Adrenal gland (tissue), 12 donors: Measurements from ENCODE around the gene KCNF1. TPM values are rescaled to one million over a fixed set of nuclear protein-coding genes. Genes with fewer than 3 reads are reported as not detected.

ENCODE experiments used
- DNase-seq, 7 donors: peaks; one replicate each; pipeline ENCODE4 v3.0.0-alpha.2; 2019 to 2020
- H3K27ac ChIP-seq, 5 donors: fragments of 200-600 bp; sonication (generic) in 4 of 5; 1 replicate in 3 of 5; 2 replicates in 2 of 5; pipeline versions ENCODE4 v1.5.1 to v1.8.0; 2016 to 2020; ENCODE audit warnings: mild to moderate bottlenecking in 1 of 5
- H3K27me3 ChIP-seq: fragments of 200-600 bp; 2 replicates; pipeline ENCODE4 v1.8.0; 2021
- H3K36me3 ChIP-seq, 2 donors: fragments of 200-600 bp; replicated peaks in 1 of 2; 1 replicate in 1 of 2; 2 replicates in 1 of 2; pipeline versions ENCODE4 v1.5.1 to v1.8.0; 2018 to 2022
- H3K4me1 ChIP-seq, 2 donors: fragments of 200-600 bp; replicated peaks in 1 of 2; 1 replicate in 1 of 2; 2 replicates in 1 of 2; pipeline versions ENCODE4 v1.5.1 to v1.8.0; 2018 to 2021
- H3K4me3 ChIP-seq, 4 donors: fragments of 200-600 bp; sonication (generic) in 3 of 4; one replicate each; pipeline ENCODE4 v1.5.1; 2016 to 2018
- H3K9me3 ChIP-seq, 3 donors: fragments of 200-600 bp; sonication (generic) in 1 of 3; replicated peaks in 1 of 3; 1 replicate in 2 of 3; 2 replicates in 1 of 3; pipeline versions ENCODE4 v1.5.1 to v1.8.0; 2016 to 2021
- POLR2A ChIP-seq, 2 donors: fragments of 450-650 bp; IDR thresholded peaks; one replicate each; pipeline ENCODE4 v1.6.1; 2017; ENCODE audit warnings: antibody characterized with exemption in 2 of 2, mild to moderate bottlenecking in 2 of 2, moderate library complexity in 1 of 2
- WGBS, 4 donors: extraction: QIAGEN DNeasy Blood & Tissue Kit in 2 of 4; methylation state at CpG; one replicate each; pipeline versions ENCODE4 v1.1.5 to v1.1.7; 2013 to 2017; 5-methylcytosine and 5-hydroxymethylcytosine counted together
- intact Hi-C, 2 donors: fragments of 100-400 bp; cut with DNase I; formaldehyde crosslinking; loops; one replicate each; pipeline versions ENCODE4 v1.14.1 to v1.15.0; 2022 to 2023
- polyA plus RNA-seq, 3 donors: library from polyadenylated mRNA; stranded (reverse); fragments of 200-250 nt in 2 of 3; fragments of 350-450 nt in 1 of 3; fragmentation: Illumina TruSeq in 1 of 3; extraction: RNeasy Lipid Tissue Mini Kit (QIAGEN cat#74804) in 1 of 3; gene quantifications; one replicate each; pipeline ENCODE4 v1.2.3, GENCODE V29; 2013 to 2014
- total RNA-seq, 9 donors: library from RNA; depleted of rRNA in 4 of 9; stranded (reverse); fragments of >200 nt in 4 of 9; fragments of 120-200 nt in 1 of 9; fragmentation: NEBNext Ultra II Directional in 1 of 9; extraction: Animal tissue kit (Norgen Biotek cat#: 25700) in 1 of 9; gene quantifications; one replicate each; pipeline versions ENCODE4 v1.1.0 to v1.2.4, GENCODE V29; 2013 to 2023
- TF ChIP-seq, protein P1 (sequence below), 6 experiments: fragments of 450-650 bp in 4 of 6; fragments of 200-600 bp in 2 of 6; sonication (generic) in 1 of 6; IDR thresholded peaks; 1 replicate in 5 of 6; 2 replicates in 1 of 6; pipeline versions ENCODE4 v1.5.1 to v1.8.0; 2016 to 2021; ENCODE audit warnings: antibody characterized with exemption in 6 of 6, mild to moderate bottlenecking in 2 of 6, moderate library complexity in 1 of 6
- donor health status: healthy with polysubstance abuse.
- donor health status: Bipolar disorder and iron deficiency.
- donor health status: DM: yes; HTN: yes; CAD: no.
- donor health status: DM: no; HTN: no; CAD: no.
- donor health status: DM: no; HTN: no; CAD: no.
- donor health status: DM: yes; HTN: yes; CAD: no.

Gene KCNF1
- total and polyA plus RNA-seq, 12 donors = 0.03 to 1.1 (median 0.15) TPM; not detected in 8

- Histone ChIP-seq H3K27ac (no peak overlapping the region), H3K27me3 (no peaks in the 10 kb centered on the region), H3K36me3 (no peaks in the 10 kb centered on the region), H3K4me3 (no peak overlapping the region), H3K9me3 (no peaks in the 10 kb centered on the region), H3K4me1 (no peaks in the 10 kb centered on the region)
- WGBS, 4 donors = 69 to 77% (median 73%) methylated on average over 12 of the region's 12 CpGs
- TF ChIP-seq, protein P1, sequence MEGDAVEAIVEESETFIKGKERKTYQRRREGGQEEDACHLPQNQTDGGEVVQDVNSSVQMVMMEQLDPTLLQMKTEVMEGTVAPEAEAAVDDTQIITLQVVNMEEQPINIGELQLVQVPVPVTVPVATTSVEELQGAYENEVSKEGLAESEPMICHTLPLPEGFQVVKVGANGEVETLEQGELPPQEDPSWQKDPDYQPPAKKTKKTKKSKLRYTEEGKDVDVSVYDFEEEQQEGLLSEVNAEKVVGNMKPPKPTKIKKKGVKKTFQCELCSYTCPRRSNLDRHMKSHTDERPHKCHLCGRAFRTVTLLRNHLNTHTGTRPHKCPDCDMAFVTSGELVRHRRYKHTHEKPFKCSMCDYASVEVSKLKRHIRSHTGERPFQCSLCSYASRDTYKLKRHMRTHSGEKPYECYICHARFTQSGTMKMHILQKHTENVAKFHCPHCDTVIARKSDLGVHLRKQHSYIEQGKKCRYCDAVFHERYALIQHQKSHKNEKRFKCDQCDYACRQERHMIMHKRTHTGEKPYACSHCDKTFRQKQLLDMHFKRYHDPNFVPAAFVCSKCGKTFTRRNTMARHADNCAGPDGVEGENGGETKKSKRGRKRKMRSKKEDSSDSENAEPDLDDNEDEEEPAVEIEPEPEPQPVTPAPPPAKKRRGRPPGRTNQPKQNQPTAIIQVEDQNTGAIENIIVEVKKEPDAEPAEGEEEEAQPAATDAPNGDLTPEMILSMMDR (IDR thresholded peaks at IDR 0.05) = no peak
- no peak for TF ChIP-seq POLR2A (IDR thresholded peaks at IDR 0.05)
- intact Hi-C loops = no loop called here
- no peak for DNase-seq
Observed at GRCh38 chr2:10901160-10901939, 10.4 kb upstream of the KCNF1 start.

- H3K27ac ChIP-seq = no peak overlapping the region
- no peaks in the 10 kb centered on the region for H3K4me1 ChIP-seq
- TF ChIP-seq POLR2A (IDR thresholded peaks at IDR 0.05) = no peak
- TF ChIP-seq, protein P1 (IDR thresholded peaks at IDR 0.05) = no peak
- DNase-seq = no peak
- intact Hi-C loops = no loop called here
- H3K9me3 ChIP-seq = no peaks in the 10 kb centered on the region
- H3K4me3 ChIP-seq = no peak overlapping the region
- H3K27me3 ChIP-seq = no peaks in the 10 kb centered on the region
- 75 to 88% (median 81%) methylated on average over 1 to 2 of the region's 2 CpGs for WGBS, 4 donors
- no peaks in the 10 kb centered on the region for H3K36me3 ChIP-seq
Observed at GRCh38 chr2:10903861-10904210, 7.9 kb upstream of the KCNF1 start.

DNA sequence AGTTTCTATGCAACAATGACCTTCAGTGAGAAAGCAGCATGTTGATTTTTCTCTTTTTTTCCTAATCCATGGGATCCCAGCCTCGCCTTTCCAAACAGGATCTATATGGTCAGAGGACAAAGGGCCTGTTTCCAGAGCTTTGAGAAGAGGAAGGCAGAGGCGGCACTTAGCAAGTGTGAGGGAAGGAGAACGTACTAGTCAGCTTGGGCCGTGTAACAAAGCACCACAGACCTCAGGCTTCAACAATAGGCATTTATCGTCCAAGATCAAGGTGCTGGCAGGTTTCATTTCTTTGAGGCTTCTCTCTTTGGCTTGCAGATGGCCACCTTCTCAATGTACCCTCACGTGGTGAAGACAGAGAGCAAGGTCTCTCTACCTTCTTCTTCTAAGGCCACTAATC is 7.3 kb upstream of the KCNF1 start:
- intact Hi-C loops = no loop called here
- no peak for DNase-seq
- Histone ChIP-seq H3K27me3 (no peaks in the 10 kb centered on the region), H3K36me3 (no peaks in the 10 kb centered on the region), H3K27ac (no peak overlapping the region), H3K9me3 (no peaks in the 10 kb centered on the region), H3K4me3 (no peak overlapping the region), H3K4me1 (no peaks in the 10 kb centered on the region)
- TF ChIP-seq, protein P1 (IDR thresholded peaks at IDR 0.05) = no peak
- no peak for TF ChIP-seq POLR2A (IDR thresholded peaks at IDR 0.05)
- 84 to 91% (median 90%) methylated on average over 6 of the region's 6 CpGs for WGBS, 4 donors

- Histone ChIP-seq H3K9me3 (no peaks in the 10 kb centered on the region), H3K4me1 (no peaks in the 10 kb centered on the region), H3K36me3 (no peaks in the 10 kb centered on the region), H3K27ac (no peak overlapping the region), H3K4me3 (no peak overlapping the region), H3K27me3 (no peaks in the 10 kb centered on the region)
- 87 to 92% (median 89%) methylated on average over 8 to 9 of the region's 9 CpGs for WGBS, 4 donors
- TF ChIP-seq, protein P1 (IDR thresholded peaks at IDR 0.05) = no peak
- TF ChIP-seq POLR2A (IDR thresholded peaks at IDR 0.05) = no peak
- intact Hi-C loops = no loop called here
- no peak for DNase-seq
Observed at GRCh38 chr2:10905006-10905861, 6.5 kb upstream of the KCNF1 start.
